Transverse colon (tissue), 4 donors: Measurements from ENCODE around the gene HOXB9. TPM values are rescaled to one million over a fixed set of nuclear protein-coding genes. Genes with fewer than 3 reads are reported as not detected.

Experiments
- DNase-seq: peaks from one replicate; pipeline ENCODE4 v3.0.0-alpha.2; 2019
- H3K27ac ChIP-seq, 4 donors: fragments of 200-600 bp; sonication (generic); 2 replicates each; pipeline ENCODE4 v1.5.1; 2016 to 2018; ENCODE audit warnings: inconsistent platforms in 4 of 4
- H3K27me3 ChIP-seq: fragments of 200-600 bp; sonication (generic); 2 replicates; pipeline ENCODE4 v1.5.1; 2017; ENCODE audit warnings: inconsistent platforms
- H3K36me3 ChIP-seq, 4 donors: fragments of 200-600 bp; sonication (generic); 2 replicates each; pipeline ENCODE4 v1.5.1; 2017 to 2019; ENCODE audit warnings: inconsistent platforms in 4 of 4
- H3K4me1 ChIP-seq, 4 donors: fragments of 200-600 bp; sonication (generic); 2 replicates each; pipeline ENCODE4 v1.5.1; 2017 to 2020; ENCODE audit warnings: inconsistent platforms in 4 of 4
- H3K4me3 ChIP-seq, 4 donors: fragments of 200-600 bp; sonication (generic); 1 replicate in 1 of 4; 2 replicates in 3 of 4; pipeline versions ENCODE4 v1.5.1 to v1.6.1; 2017 to 2019; ENCODE audit warnings: inconsistent platforms in 4 of 4
- H3K9me3 ChIP-seq, 2 donors: fragments of 200-600 bp; sonication (generic); 2 replicates each; pipeline ENCODE4 v1.5.1; 2017 to 2019; ENCODE audit warnings: inconsistent platforms in 2 of 2
- EP300 ChIP-seq: sonication (generic); formaldehyde crosslinking; IDR thresholded peaks from one replicate; pipeline ENCODE4 v1.6.1; 2017; ENCODE audit warnings: antibody characterized with exemption, low read depth
- POLR2A ChIP-seq: fragments of 450-650 bp; IDR thresholded peaks from one replicate; pipeline ENCODE4 v1.6.1; 2016; ENCODE audit warnings: antibody characterized with exemption, mild to moderate bottlenecking, moderate library complexity
- POLR2AphosphoS5 ChIP-seq, 3 donors: sonication (generic); formaldehyde crosslinking; IDR thresholded peaks; one replicate each; pipeline ENCODE4 v1.6.1; 2016; ENCODE audit warnings: antibody characterized with exemption in 3 of 3
- WGBS, 2 donors: methylation state at CpG; one replicate each; pipeline ENCODE4 v1.1.5; 2018; ENCODE audit warnings: low coverage in 1 of 2; 5-methylcytosine and 5-hydroxymethylcytosine counted together
- in situ Hi-C, 4 donors: fragments of 200-750 bp; cut with MboI; loops; one replicate each; pipeline versions ENCODE4 v1.15.0 to v1.15.1; 2017; ENCODE audit warnings: low sequenced_read_pairs in 3 of 4, low pct_ligation_motif_present in 1 of 4, low pct_unique_long_range_greater_than_20kb in 1 of 4
- intact Hi-C: fragments of 100-400 bp; cut with DNase I; formaldehyde crosslinking; loops from one replicate; pipeline ENCODE4 v1.15.1; 2023; ENCODE audit warnings: low total_unique reads
- total RNA-seq, 4 donors: library from RNA; depleted of rRNA; stranded (reverse); fragments of >200 nt; gene quantifications; one replicate each; pipeline ENCODE4 v1.1.0, GENCODE V29; 2016
- TF ChIP-seq, protein P1 (sequence below), 5 experiments: fragments of 200-600 bp in 3 of 5; fragments of 450-650 bp in 2 of 5; sonication (generic) in 3 of 5; IDR thresholded peaks; 1 replicate in 2 of 5; 2 replicates in 3 of 5; pipeline ENCODE4 v1.5.1; 2016 to 2017; ENCODE audit warnings: antibody characterized with exemption in 5 of 5, inconsistent platforms in 3 of 5, mild to moderate bottlenecking in 2 of 5, moderate library complexity in 1 of 5

HOXB9 gene
- total RNA-seq, 4 donors from 2014 or later, result 19.8 to 54.3 (median 29.4) TPM

DNA sequence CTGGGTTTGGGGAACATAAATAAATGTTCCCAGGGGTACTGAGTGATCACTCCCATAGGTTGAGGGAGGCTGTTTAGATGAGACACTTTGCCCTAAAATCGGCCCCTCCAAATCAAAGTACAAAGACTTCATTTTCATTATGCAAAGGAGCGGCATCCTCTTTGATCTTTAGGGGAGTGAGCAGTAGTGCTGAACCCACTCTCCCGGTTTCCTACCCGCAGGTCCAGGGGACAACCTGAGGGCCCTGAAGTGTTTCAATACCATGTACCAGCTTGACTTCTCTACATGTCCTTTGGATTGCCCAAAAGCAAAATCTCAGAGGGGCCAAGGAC, 25.0 kb downstream of the HOXB9 start:
- H3K27me3 ChIP-seq, result peaks cover 17% of the 10 kb centered on the region
- intact Hi-C loops, result no loop called here

DNA sequence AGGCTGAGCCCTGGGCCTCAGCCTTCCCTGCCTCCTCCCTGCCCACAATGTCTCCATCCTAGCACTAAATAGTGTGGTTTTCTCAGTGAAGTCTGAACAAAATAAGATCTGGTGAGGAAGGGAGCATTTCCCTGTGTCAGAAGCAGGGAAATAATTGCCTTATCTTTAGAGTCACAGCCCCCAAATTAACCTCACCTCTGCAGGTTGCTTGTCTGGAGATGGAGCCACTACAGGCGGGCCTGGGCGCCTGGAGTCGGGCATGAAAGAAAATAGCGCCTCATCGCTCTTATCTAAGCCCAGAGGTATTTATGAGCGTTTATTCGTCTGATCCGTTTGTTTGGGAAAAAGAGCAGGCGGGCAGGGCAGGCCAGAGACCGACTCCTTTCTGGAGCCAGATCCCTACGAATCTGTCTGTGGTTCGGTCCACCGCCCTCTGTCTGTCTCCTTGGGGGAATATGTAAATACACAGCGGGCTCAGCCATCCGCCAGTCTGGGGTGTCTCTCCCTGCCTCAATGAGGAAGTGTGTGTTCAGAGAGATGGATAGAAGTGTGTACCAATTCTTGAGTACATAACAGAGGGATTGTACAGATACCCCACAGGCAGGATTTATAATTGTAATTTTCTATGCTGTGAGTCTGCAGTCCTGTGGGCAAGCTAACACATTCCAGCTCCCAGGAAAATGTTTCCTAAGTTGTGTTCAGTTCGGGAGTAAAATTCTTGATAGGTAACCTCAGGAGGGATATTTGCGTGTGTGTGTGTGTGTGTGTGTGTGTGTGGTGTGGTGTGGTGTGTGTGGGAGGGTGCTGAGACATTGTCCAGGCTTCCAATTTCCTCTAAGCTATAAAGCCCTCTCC, 25.7 kb downstream of the HOXB9 start:
- no peaks in the 10 kb centered on the region for H3K9me3 ChIP-seq
- TF ChIP-seq POLR2AphosphoS5 (IDR thresholded peaks at IDR 0.05) (no peak), EP300 (no peak), POLR2A (no peak)
- TF ChIP-seq, protein P1, sequence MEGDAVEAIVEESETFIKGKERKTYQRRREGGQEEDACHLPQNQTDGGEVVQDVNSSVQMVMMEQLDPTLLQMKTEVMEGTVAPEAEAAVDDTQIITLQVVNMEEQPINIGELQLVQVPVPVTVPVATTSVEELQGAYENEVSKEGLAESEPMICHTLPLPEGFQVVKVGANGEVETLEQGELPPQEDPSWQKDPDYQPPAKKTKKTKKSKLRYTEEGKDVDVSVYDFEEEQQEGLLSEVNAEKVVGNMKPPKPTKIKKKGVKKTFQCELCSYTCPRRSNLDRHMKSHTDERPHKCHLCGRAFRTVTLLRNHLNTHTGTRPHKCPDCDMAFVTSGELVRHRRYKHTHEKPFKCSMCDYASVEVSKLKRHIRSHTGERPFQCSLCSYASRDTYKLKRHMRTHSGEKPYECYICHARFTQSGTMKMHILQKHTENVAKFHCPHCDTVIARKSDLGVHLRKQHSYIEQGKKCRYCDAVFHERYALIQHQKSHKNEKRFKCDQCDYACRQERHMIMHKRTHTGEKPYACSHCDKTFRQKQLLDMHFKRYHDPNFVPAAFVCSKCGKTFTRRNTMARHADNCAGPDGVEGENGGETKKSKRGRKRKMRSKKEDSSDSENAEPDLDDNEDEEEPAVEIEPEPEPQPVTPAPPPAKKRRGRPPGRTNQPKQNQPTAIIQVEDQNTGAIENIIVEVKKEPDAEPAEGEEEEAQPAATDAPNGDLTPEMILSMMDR (IDR thresholded peaks at IDR 0.05), result no peak
- intact Hi-C loops (no loop called here), in situ Hi-C loops (no loop called here)
- DNase-seq, result peak; percentile 34
- no peak overlapping the region for H3K4me3 ChIP-seq
- peaks cover 16% of the 10 kb centered on the region for H3K27me3 ChIP-seq
- peaks cover 15 to 71% (median 58%) of the 10 kb centered on the region in 4 donors for H3K4me1 ChIP-seq
- 20 to 49% methylated on average over 1 to 17 of the region's 17 CpGs for WGBS, 2 donors
- peak overlapping the region; percentile 3 to 95 (median 89) for H3K27ac ChIP-seq
- H3K36me3 ChIP-seq, result no peaks in the 10 kb centered on the region

More for the DNA sequence above, 25.0 kb downstream of the HOXB9 start:
- Histone ChIP-seq H3K36me3 (no peaks in the 10 kb centered on the region), H3K9me3 (no peaks in the 10 kb centered on the region), H3K4me1 (peaks cover 15 to 67% (median 57%) of the 10 kb centered on the region in 4 donors), H3K4me3 (peak overlapping the region in 2 of 4 donors; percentile 46 to 66), H3K27ac (peak overlapping the region; percentile 86 to 95 (median 90))
- WGBS, 2 donors, result 37% methylated on average over 4 of the region's 4 CpGs; no CpG with 5 or more reads in 1 of the 2 donors
- in situ Hi-C loops, result no loop called here
- no peak for DNase-seq
- TF ChIP-seq, protein P1 (IDR thresholded peaks at IDR 0.05), result no peak

DNA sequence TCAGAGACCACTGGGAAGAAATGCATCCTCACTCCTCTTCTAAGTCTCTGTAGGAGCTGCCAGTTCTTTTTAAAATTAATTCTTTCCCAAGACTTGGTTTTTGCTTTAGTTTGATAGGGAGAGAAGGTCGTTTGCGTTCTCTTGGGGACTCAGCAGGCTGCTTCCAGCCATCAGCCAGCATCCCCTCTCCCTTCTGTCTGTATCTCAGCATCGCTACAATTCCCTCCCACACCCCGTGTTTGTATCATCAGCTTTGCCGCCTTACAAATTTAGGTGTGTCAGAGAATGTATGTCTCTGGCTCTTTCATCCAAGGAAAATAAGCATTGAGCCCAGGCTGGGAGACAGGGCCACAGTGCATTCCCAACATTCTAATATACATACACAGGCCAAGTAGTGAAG, 26.8 kb downstream of the HOXB9 start:
- H3K4me3 ChIP-seq, result no peak overlapping the region
- TF ChIP-seq POLR2A, result no peak
- TF ChIP-seq, protein P1 (IDR thresholded peaks at IDR 0.05), result no peak
- TF ChIP-seq EP300, result no peak
- no peak for TF ChIP-seq POLR2AphosphoS5 (IDR thresholded peaks at IDR 0.05)
- DNase-seq, result no peak
- peak overlapping the region; percentile 89 to 95 (median 92) for H3K27ac ChIP-seq
- intact Hi-C loops (loop anchor here (5.0 kb wide), 1 partner anchor 247 kb away; no protein-coding TSS in a partner anchor), in situ Hi-C loops (loop anchor here in 2 of 4 donors (10.0 kb wide), 2 partner anchors 105 to 255 kb away; no protein-coding TSS in a partner anchor)
- peaks cover 15 to 77% (median 59%) of the 10 kb centered on the region in 4 donors for H3K4me1 ChIP-seq
- H3K9me3 ChIP-seq, result no peaks in the 10 kb centered on the region
- 61 to 67% methylated on average over 5 of the region's 5 CpGs for WGBS, 2 donors
- peaks cover 16% of the 10 kb centered on the region for H3K27me3 ChIP-seq
- H3K36me3 ChIP-seq, result peaks cover 0 to 5% (median 0%) of the 10 kb centered on the region in 4 donors

DNA sequence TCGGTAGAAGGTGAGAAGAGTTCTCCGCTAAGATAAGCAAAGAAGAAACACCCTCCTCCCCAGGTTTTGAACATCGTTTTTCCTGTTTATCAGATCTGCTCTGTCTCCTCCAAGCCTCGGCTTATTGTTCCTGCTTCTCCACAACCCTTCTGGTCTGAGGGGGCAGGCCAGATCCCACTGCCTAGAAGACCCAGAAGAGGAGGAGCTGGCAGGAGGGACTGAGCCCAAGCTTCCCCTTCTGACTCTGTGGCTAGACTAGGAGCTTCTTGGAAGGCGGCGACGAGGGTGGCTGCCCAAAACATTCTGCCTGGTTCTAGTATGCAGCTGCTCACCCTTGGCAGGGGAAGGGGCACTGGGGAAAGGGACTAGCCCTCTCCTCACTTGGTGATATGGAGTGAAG, 27.4 kb downstream of the HOXB9 start:
- intact Hi-C loops (loop anchor here (5.0 kb wide), 1 partner anchor 246 kb away; no protein-coding TSS in a partner anchor), in situ Hi-C loops (loop anchor here in 2 of 4 donors (10.0 kb wide), 2 partner anchors 104 to 254 kb away; no protein-coding TSS in a partner anchor)
- no peak for DNase-seq
- Histone ChIP-seq H3K36me3 (peaks cover 0 to 5% (median 0%) of the 10 kb centered on the region in 4 donors), H3K4me3 (peak overlapping the region in 1 of 4 donors; percentile 57), H3K27me3 (peaks cover 11% of the 10 kb centered on the region), H3K9me3 (no peaks in the 10 kb centered on the region), H3K27ac (peak overlapping the region; percentile 89 to 95 (median 92)), H3K4me1 (peaks cover 15 to 82% (median 59%) of the 10 kb centered on the region in 4 donors)
- TF ChIP-seq POLR2AphosphoS5 (IDR thresholded peaks at IDR 0.05) (no peak), EP300 (no peak), POLR2A (no peak)
- TF ChIP-seq, protein P1 (IDR thresholded peaks at IDR 0.05), result no peak
- 35% methylated on average over 7 of the region's 7 CpGs; no CpG with 5 or more reads in 1 of the 2 donors for WGBS, 2 donors
